Thymus (tissue), 11 donors: Measurements from ENCODE around the gene LTBP1. TPM values are rescaled to one million over a fixed set of nuclear protein-coding genes. Genes with fewer than 3 reads are reported as not detected.
"Not testable (repeated sequence)": the region's sequence is repeated elsewhere in the genome, so short reads cannot be mapped to it uniquely, and the experiment has no call there.

ENCODE experiments used
- DNase-seq, 9 donors: peaks; one replicate each; pipeline ENCODE4 v3.0.0-alpha.2; 2013; ENCODE audit warnings: low spot score in 9 of 9, low read depth in 6 of 9, missing footprints in 1 of 9
- H3K27ac ChIP-seq, 2 donors: one replicate each; pipeline ENCODE4 v1.5.1; 2013; ENCODE audit warnings: control low read depth in 1 of 2, low read depth in 1 of 2, low read length in 1 of 2, mild to moderate bottlenecking in 1 of 2, moderate library complexity in 1 of 2
- H3K27me3 ChIP-seq, 2 donors: one replicate each; pipeline ENCODE4 v1.5.1; 2013; ENCODE audit warnings: low read length in 1 of 2; ENCODE audit not compliant: control insufficient read depth in 2 of 2, insufficient read depth in 1 of 2
- H3K36me3 ChIP-seq, 2 donors: one replicate each; pipeline ENCODE4 v1.5.1; 2013; ENCODE audit warnings: low read length in 1 of 2, mild to moderate bottlenecking in 1 of 2, moderate library complexity in 1 of 2; ENCODE audit not compliant: control insufficient read depth in 2 of 2, insufficient read depth in 2 of 2
- H3K4me1 ChIP-seq, 2 donors: one replicate each; pipeline ENCODE4 v1.5.1; 2013; ENCODE audit warnings: low read length in 2 of 2; ENCODE audit not compliant: control insufficient read depth in 2 of 2, insufficient read depth in 2 of 2
- H3K4me3 ChIP-seq, 2 donors: one replicate each; pipeline ENCODE4 v1.5.1; 2013; ENCODE audit warnings: low read length in 2 of 2, control low read depth in 1 of 2, mild to moderate bottlenecking in 1 of 2
- H3K9me3 ChIP-seq, 2 donors: one replicate each; pipeline ENCODE4 v1.5.1; 2013; ENCODE audit warnings: low read length in 1 of 2, mild to moderate bottlenecking in 1 of 2; ENCODE audit not compliant: control insufficient read depth in 2 of 2, insufficient read depth in 1 of 2
- WGBS: extraction: QIAGEN DNeasy Blood & Tissue Kit; methylation state at CpG from one replicate; pipeline ENCODE4 v1.1.7; 2013; 5-methylcytosine and 5-hydroxymethylcytosine counted together
- polyA plus RNA-seq: library from polyadenylated mRNA; stranded (reverse); fragments of 200-250 nt; gene quantifications from one replicate; pipeline ENCODE4 v1.2.3, GENCODE V29; 2013
- total RNA-seq: library from RNA; stranded (reverse); fragments of 120-200 nt; gene quantifications from one replicate; pipeline ENCODE4 v1.2.4, GENCODE V29; 2013
- donor health status: healthy.

The LTBP1 gene
- total and polyA plus RNA-seq, 2 donors = 13.3 to 17.7 TPM

GRCh38 chr2:33437297-33437696, 490.5 kb downstream of the LTBP1 start:
- no peaks in the 10 kb centered on the region for H3K36me3 ChIP-seq
- H3K4me3 ChIP-seq = no peak overlapping the region
- 81% methylated on average over 4 of the region's 4 CpGs for WGBS
- H3K4me1 ChIP-seq = no peaks in the 10 kb centered on the region
- no peaks in the 10 kb centered on the region for H3K9me3 ChIP-seq
- no peak for DNase-seq
- no peak overlapping the region for H3K27ac ChIP-seq
- H3K27me3 ChIP-seq = no peaks in the 10 kb centered on the region

GRCh38 chr2:33437815-33438214, 491.1 kb downstream of the LTBP1 start:
- Histone ChIP-seq H3K36me3 (no peaks in the 10 kb centered on the region), H3K27me3 (no peaks in the 10 kb centered on the region), H3K9me3 (no peaks in the 10 kb centered on the region), H3K4me3 (no peak overlapping the region), H3K4me1 (no peaks in the 10 kb centered on the region), H3K27ac (no peak overlapping the region)
- WGBS = 62% methylated on average over 2 of the region's 2 CpGs
- no peak for DNase-seq

- H3K27ac ChIP-seq = no peak overlapping the region
- DNase-seq = peak in 3 of 9 donors; percentile 23 to 45 (median 30)
- 46% methylated on average over 3 of the region's 3 CpGs for WGBS
These were observed 494.6 kb downstream of the LTBP1 start for GRCh38 chr2:33441235-33441810.

GRCh38 chr2:33442052-33442451, 495.3 kb downstream of the LTBP1 start:
- not testable (repeated sequence) for H3K27ac ChIP-seq, DNase-seq, H3K4me1 ChIP-seq, H3K9me3 ChIP-seq, H3K4me3 ChIP-seq, H3K27me3 ChIP-seq, H3K36me3 ChIP-seq
- WGBS = 97% methylated on average over 9 of the region's 9 CpGs

More at GRCh38 chr2:33441235-33441810, 494.6 kb downstream of the LTBP1 start:
- Histone ChIP-seq H3K36me3 (no peaks in the 10 kb centered on the region), H3K27me3 (no peaks in the 10 kb centered on the region), H3K4me1 (no peaks in the 10 kb centered on the region), H3K9me3 (no peaks in the 10 kb centered on the region), H3K4me3 (no peak overlapping the region)

GRCh38 chr2:33442528-33443079, 495.9 kb downstream of the LTBP1 start:
- no peaks in the 10 kb centered on the region for H3K9me3 ChIP-seq
- no peak for DNase-seq
- H3K4me3 ChIP-seq = no peak overlapping the region
- no peak overlapping the region for H3K27ac ChIP-seq
- H3K36me3 ChIP-seq = no peaks in the 10 kb centered on the region
- H3K4me1 ChIP-seq = no peaks in the 10 kb centered on the region
- no peaks in the 10 kb centered on the region for H3K27me3 ChIP-seq
- 97% methylated on average over 6 of the region's 6 CpGs for WGBS

- H3K36me3 ChIP-seq = no peaks in the 10 kb centered on the region
- H3K27me3 ChIP-seq = no peaks in the 10 kb centered on the region
- H3K4me3 ChIP-seq = no peak overlapping the region
- no peak for DNase-seq
- no peaks in the 10 kb centered on the region for H3K9me3 ChIP-seq
- 94% methylated on average over 3 of the region's 3 CpGs for WGBS
- H3K4me1 ChIP-seq = no peaks in the 10 kb centered on the region
- H3K27ac ChIP-seq = no peak overlapping the region
These were observed 496.6 kb downstream of the LTBP1 start for GRCh38 chr2:33443274-33443829.

- no peaks in the 10 kb centered on the region for H3K9me3 ChIP-seq
- no peaks in the 10 kb centered on the region for H3K27me3 ChIP-seq
- H3K4me1 ChIP-seq = no peaks in the 10 kb centered on the region
- DNase-seq = no peak
- no peak overlapping the region for H3K4me3 ChIP-seq
- H3K36me3 ChIP-seq = no peaks in the 10 kb centered on the region
- no peak overlapping the region for H3K27ac ChIP-seq
- WGBS = 88% methylated on average over 2 of the region's 2 CpGs
These were observed 498.2 kb downstream of the LTBP1 start for GRCh38 chr2:33444967-33445366.

GRCh38 chr2:33448220-33448899, 501.6 kb downstream of the LTBP1 start:
- H3K27ac ChIP-seq = no peak overlapping the region
- DNase-seq = no peak
- no peaks in the 10 kb centered on the region for H3K36me3 ChIP-seq
- H3K27me3 ChIP-seq = no peaks in the 10 kb centered on the region
- H3K4me1 ChIP-seq = no peaks in the 10 kb centered on the region
- no peak overlapping the region for H3K4me3 ChIP-seq
- WGBS = 95% methylated on average over 2 of the region's 2 CpGs
- peaks cover 2 to 7% of the 10 kb centered on the region in 2 donors for H3K9me3 ChIP-seq
